NCI-H1417 treated with DMSO at 0.1 percent for 48 hours (cell line): ENCODE measurements around the gene GPRC5B.

ENCODE experiments used
- DNase-seq: peaks from one replicate; lab custom pipeline; 2025; lab: John Stamatoyannopoulos, UW

The GPRC5B gene

DNA sequence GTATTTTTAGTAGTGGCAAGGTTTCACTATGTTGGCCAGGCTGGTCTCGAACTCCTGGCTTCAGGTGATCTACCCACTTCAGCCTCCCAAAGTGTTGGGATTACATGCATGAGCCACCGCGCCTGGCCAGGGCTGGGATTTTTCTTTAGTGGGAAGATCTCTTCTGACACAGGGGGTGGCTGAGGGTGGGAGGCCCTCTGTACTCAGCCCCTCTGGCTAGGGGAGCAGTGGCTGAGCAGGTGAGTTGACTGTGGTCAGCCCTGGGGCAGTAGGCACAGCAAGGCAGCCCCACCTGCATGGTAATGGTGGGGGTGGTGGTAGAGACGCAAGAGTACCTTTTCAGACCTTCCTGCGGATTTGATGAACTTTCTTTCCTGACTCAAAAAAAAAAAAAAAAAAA is 12.3 kb upstream of the GPRC5B start:
- no peak for DNase-seq

DNA sequence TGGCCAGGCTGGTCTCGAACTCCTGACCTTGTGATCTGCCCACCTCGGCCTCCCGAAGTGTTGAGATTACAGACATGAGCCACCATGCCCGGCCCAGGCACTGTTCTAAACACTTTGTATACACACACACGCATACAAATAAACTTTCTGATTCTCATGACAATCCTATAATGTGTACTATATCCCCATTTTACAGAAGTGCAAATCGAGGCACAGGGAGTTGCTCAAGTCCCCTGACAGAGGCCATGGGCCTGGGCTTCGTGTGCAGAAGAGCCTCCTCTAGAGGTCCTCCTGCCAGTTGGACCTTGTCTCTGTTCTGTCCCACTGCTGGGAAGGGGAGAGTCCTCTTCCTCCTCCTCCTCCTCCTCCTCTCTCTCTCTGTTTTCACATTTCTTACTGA is 9.9 kb upstream of the GPRC5B start:
- no peak for DNase-seq

DNA sequence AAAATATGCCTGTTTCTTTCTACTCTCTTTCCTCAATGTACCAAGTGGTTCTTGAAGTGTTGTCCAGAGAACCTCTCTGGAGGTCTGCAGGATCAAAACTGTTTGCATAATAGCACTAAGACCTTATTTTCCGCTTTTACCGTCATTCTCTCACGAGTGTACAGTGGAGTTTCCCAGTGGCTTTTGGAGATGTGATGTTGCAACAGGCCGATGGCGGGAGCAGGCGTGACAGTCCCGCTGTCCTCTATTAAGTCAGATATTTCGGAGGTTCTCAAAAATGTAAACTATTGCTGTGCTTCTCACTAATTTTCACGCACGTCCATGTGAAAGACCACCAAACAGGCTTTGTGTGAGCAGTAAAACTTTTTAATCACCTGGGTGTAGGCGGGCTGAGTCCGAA is 8.3 kb upstream of the GPRC5B start:
- DNase-seq = no peak

GRCh38 chr16:19890901-19891300 is 6.3 kb upstream of the GPRC5B start:
- DNase-seq = no peak

DNA sequence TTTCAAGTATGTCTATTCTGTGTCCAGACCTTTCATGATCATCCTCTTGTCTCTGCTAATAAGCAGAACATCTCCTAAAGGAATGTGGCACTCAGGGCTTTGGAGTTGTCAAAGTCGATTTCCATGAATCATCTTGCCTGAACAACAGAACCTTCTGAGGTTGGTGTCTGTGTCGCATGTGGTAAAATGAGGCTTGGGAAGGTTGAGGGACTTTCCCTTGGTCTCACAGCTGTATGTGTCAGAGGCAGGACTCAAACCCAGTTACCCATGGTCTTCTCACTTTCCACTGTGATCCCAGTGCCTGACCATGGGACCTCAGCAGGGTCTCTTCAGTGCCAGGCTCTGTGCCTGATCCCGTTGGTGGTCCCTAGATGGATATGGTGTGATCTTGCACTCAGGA is 4.2 kb upstream of the GPRC5B start:
- DNase-seq = no peak

DNA sequence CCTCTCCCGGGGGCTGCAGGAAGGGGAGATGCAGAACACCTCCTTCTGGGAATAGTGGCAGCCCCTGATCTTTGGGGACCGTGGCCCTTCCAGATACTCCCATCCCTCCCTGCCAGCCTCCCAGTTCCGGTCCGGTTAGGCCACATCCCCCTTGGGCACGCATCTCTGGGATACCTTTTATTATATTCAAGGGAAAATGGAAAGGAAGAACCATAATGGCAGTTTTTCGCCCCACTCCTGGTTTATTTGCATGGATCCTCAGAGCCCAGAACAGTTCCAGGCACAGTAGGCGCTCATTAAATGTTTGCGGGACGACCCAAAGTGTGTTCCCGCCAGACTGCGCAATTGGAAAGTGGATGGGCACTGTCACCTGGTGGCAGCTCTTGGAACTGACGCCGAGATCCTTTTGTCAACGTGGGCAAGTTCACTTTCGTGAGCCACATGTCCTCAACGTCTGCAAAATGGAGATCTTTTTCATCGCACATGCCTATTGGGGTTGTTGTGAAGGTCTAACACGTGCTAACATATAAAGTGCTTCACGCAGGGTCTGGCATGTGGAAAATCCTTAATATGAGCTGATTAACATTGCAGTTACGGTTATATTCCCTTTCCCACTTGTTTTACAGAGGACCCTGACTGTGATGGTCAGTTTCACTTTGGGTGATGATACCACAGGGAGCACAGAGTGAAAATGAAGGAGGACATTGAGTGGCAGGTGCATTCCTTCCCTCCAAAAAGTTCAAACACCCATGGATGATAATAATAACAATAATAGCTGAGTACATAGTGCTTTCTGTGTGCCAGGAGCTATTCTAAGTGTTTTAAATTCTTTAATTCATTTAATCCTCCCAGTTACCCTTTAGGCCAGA is 1.7 kb upstream of the GPRC5B start:
- no peak for DNase-seq

GRCh38 chr16:19885451-19886072 is 914 bp upstream of the GPRC5B start:
- no peak for DNase-seq

GRCh38 chr16:19883966-19884485 is 622 bp downstream of the GPRC5B start:
- no peak for DNase-seq

DNA sequence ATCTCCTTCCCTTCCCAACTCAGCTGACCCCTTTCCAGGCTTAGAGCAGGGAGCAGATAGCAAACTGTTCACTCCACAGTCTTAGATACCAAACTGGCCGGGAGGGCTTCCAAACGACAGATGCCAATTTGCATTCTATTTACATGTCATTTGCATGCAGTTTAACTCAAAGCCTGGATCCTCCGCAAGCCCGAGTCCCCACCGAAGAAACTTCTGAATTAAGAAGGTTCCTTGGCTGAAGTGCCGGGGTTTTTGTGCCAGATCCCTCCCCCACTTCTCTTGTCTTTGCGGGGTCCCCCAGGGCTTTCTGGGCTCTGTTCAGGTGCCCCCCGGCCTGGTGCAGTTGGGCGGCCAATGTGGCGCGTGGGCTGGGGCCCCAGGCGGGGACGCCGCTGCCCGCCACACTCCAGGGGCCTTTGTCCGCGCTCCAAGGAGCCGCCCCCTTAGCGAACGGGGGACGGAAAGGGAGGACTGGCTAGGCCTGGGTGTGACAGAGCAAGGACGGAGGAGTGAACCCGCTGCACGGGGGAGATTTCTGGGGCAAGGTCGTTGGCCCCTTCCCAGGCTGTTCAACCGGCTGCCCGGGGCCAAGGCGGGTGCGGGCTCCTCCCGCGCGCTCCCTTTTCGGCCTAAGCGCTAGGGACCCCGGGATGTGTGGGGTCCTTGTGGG is 1.2 kb downstream of the GPRC5B start:
- DNase-seq = no peak

DNA sequence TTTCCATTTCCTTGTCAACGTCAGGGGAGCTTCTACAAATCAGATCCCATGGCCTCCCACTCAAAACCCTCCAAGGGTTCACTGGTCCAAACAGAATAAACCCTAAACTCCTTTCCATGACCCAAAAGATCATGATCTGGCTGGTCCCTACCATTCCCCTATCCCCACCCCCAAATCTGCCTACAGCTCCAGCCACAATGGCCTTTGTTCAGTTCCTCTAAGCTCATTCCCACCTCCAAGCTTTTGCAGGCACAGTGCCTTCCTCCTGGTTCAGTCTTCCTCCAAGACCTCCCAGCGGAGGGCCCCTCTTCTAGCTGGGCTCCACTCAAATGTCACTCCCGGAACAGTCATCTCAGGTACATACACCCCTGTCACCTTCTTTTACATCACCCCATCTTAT is 2.0 kb downstream of the GPRC5B start:
- DNase-seq = no peak

GRCh38 chr16:19882186-19882585 is 2.5 kb downstream of the GPRC5B start:
- DNase-seq = no peak

GRCh38 chr16:19881783-19882182 is 2.9 kb downstream of the GPRC5B start:
- DNase-seq = no peak

DNA sequence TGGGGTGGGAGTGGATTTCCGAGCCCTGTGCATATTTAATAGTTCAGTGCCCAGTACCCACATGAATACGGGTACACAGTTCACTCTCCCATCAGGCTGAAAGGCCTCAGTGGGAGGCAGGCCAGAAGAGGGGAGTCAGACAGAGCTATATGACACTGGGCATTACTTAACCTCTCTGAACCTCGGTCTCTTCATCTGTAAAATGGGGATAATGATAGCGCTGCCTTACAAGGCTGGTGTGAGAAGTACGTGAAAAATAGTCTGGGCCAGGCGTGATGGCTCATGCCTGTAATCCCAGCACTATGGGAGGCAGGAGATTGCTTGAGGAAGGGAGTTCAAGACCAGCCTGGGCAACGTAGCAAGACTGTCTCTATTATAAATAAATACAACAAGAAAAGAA is 3.6 kb downstream of the GPRC5B start:
- no peak for DNase-seq

DNA sequence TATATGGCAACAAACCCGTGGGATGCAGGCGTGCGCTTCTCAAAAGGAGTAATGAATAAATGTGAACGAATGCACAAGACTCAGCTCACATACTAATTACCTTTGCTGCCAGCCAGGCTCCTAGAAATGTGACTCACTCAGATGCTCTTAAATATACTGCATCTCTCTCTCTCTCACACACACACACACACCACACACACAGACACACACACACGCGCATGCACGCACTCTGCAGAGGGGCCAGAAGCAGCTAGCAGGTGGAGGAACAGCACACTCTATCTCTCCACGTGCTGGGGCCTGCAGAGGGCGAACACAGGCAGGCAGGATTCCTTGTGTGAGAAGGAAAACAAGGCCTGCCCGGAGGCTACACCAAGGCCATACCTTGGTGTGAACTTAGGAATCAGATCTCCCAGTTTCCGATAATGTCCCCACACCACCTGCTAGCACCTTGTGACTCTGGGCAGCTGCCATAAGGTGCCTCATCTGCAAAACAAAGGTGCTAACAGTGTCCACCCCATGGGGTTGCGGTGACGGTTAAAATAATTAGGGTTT is 5.3 kb downstream of the GPRC5B start:
- peak; percentile 98 for DNase-seq

DNA sequence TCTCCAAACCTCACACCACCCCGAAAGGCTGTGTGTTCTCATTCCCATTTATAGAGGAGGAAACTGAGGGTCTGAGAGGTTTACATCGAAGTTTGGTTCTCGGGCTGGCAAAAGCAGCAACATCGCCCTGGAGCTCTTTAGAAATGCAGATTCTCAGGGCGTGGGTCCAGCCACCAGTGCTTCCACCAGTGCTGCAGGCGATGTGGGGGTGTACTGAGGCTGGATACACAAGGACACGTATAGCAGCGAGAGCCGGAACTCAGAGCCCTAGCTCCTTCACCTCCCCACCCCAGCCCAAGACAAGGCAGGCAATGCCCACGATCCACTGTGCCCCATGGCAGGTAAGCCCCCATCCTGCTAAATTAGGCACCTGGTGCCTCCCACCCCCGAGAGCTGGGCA is 5.9 kb downstream of the GPRC5B start:
- no peak for DNase-seq

- no peak for DNase-seq
Observed at GRCh38 chr16:19876501-19877059, 8.1 kb downstream of the GPRC5B start.

DNA sequence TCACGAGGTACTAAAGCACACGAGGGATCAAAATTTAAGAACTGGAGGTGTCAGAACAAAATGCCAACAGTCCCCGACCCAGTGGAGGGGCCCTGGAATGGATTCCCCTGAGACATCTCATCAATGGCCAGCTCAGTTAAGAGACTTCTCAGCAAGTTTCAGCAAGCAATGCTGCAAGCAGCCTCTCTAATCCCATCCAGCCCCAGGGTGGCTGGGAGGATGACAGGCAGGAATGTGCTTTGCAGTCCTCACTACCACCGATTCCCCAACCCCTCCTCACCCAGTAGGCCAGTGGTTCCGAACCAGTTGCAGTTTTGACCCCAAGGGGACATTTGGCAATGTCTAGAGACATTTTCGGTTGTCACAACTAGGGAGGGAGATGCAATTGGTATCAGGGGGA is 8.7 kb downstream of the GPRC5B start:
- DNase-seq = no peak

GRCh38 chr16:19874851-19875546 is 9.6 kb downstream of the GPRC5B start:
- no peak for DNase-seq

DNA sequence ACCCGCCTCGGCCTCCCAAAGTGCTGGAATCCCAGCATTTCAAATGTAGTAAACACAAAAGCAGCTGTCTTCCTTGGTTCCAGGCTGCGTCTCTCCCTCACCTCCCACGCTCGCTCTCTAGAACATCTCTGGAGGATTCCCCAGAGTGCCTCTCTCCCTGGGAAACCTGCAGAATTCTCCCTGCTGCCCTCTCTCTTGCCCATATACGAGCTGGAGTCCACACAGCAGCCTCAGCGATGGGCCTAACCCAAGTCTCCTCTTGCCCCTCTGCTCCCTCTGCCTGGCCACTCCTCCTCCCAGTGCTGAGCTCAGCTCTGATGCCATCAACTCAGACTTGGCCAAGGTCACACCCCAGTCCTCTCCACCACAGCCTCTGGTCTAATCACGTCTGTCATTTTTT is 10.6 kb downstream of the GPRC5B start:
- no peak for DNase-seq

DNA sequence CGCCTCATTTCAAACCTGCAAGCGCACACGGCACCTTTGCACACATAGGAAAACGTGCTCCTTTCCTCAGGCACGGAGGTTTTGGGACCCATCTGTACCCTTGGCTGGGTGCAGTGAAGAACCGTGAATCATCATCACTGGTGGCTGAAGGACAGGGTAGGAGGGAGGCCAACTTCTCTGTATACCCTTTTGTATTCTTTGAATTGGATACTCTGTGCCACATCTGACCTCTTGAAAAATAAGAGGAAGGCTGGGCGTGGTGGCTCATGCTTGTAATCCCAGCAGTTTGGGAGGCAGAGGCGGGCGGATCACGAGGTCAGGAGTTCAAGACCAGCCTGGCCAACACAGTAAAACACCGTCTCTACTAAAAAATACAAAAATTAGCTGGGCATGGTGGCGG is 11.7 kb downstream of the GPRC5B start:
- DNase-seq = no peak

DNA sequence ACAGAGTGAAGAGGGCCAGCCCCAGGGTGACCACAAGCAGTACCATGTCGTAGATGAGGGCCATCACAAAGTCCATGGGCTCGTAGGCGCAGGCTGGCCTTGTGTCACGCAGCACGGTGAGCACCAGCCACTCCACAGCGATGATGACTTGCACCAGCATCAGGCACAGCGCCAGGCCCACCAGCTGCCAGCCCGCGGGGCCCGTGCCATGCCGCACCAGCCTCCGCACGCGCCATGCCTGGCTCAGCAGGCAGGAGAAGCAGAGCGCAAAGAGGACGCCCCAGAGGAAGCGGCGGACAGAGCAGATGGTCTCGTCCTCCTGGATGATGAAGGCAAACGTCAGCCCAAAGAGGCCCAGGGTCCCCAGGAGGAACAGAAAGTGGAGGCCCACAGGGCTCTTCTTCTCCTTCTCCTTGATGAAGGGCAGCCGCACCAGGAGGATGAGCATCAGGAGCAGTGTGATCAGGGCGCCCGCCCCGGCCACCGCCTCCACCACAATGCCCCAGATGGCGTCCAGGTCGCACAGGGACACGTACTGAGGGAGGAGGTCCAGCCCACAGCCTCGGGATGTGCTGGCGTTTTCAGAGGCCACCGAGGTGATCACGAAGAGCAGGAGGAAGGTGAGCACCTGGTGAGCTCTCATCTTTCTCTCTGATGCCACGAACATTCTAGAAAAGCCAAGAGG is 12.3 kb downstream of the GPRC5B start:
- no peak for DNase-seq
